ENCODE data around the gene GPR25. TPM values are rescaled to one million over a fixed set of nuclear protein-coding genes. Genes with fewer than 3 reads are reported as not detected.
A peak's percentile ranks its signal among the peaks of the same experiment; 100 is the strongest.

Gene GPR25
- total RNA-seq, 1 experiment from 2014 or later = not detected

GRCh38 chr1:200889571-200889970, 16.8 kb downstream of the GPR25 start:
- Mint-ChIP-seq H3K36me3 (ENCODE audit: insufficient read depth, unreplicated experiment) (peaks cover 43% of the 10 kb centered on the region), H3K4me1 (ENCODE audit: low read depth, unreplicated experiment) (peaks cover 65% of the 10 kb centered on the region), H3K27ac (ENCODE audit: unreplicated experiment) (no peak overlapping the region), H3K4me3 (ENCODE audit: low read depth, unreplicated experiment) (no peak overlapping the region), H3K9me3 (ENCODE audit: low read depth, unreplicated experiment) (no peaks in the 10 kb centered on the region), H3K27me3 (ENCODE audit: unreplicated experiment) (no peaks in the 10 kb centered on the region)
- intact Hi-C loops (cut with micrococcal nuclease; ENCODE audit: unreplicated experiment) = no loop called here
- TF ChIP-seq CTCF (IDR thresholded peaks at IDR 0.05; ENCODE audit: unreplicated experiment) = no peak
- BruUV-seq (replicated peaks) = no TSS peak
- CTCF ChIA-PET = interaction anchor here (0.7 kb wide), 1 partner anchor 9 kb away, joined by 3 read pairs; no protein-coding TSS in a partner anchor
- DNase-seq = no peak

- DNase-seq = no peak
- no TSS peak for BruUV-seq (replicated peaks)
- Mint-ChIP-seq H3K27ac (ENCODE audit: unreplicated experiment) (peak overlapping the region; percentile 89), H3K27me3 (ENCODE audit: unreplicated experiment) (no peaks in the 10 kb centered on the region), H3K9me3 (ENCODE audit: low read depth, unreplicated experiment) (no peaks in the 10 kb centered on the region), H3K4me3 (ENCODE audit: low read depth, unreplicated experiment) (peak overlapping the region; percentile 99), H3K36me3 (ENCODE audit: insufficient read depth, unreplicated experiment) (peaks cover 47% of the 10 kb centered on the region), H3K4me1 (ENCODE audit: low read depth, unreplicated experiment) (peaks cover 65% of the 10 kb centered on the region)
- CTCF ChIA-PET = interaction anchor here (1.1 to 1.6 kb wide), 2 partner anchors 13 to 224 kb away, joined by 6 read pairs; no protein-coding TSS in a partner anchor
- no peak for TF ChIP-seq CTCF (IDR thresholded peaks at IDR 0.05; ENCODE audit: unreplicated experiment)
- intact Hi-C loops (cut with micrococcal nuclease; ENCODE audit: unreplicated experiment) = loop anchor here (5.0 kb wide), 1 partner anchor 82 kb away; no protein-coding TSS in a partner anchor
These were observed 17.2 kb downstream of the GPR25 start for GRCh38 chr1:200890027-200890426.

- DNase-seq = peak; percentile 83
- no peaks in the 10 kb centered on the region for H3K27me3 Mint-ChIP-seq (ENCODE audit: unreplicated experiment)
- peaks cover 58% of the 10 kb centered on the region for H3K36me3 Mint-ChIP-seq (ENCODE audit: insufficient read depth, unreplicated experiment)
- peaks cover 65% of the 10 kb centered on the region for H3K4me1 Mint-ChIP-seq (ENCODE audit: low read depth, unreplicated experiment)
- CTCF ChIA-PET = interaction anchor here (0.7 to 2.5 kb wide), 10 partner anchors 12 to 223 kb away, joined by 3 to 6 read pairs (median 4); partner anchors contain the start of gene DDX59
- peak overlapping the region; percentile 99 for H3K4me3 Mint-ChIP-seq (ENCODE audit: low read depth, unreplicated experiment)
- no peaks in the 10 kb centered on the region for H3K9me3 Mint-ChIP-seq (ENCODE audit: low read depth, unreplicated experiment)
- TF ChIP-seq CTCF (IDR thresholded peaks at IDR 0.05; ENCODE audit: unreplicated experiment) = peak; percentile 65
- BruUV-seq (replicated peaks) = TSS peak; percentile 4
- intact Hi-C loops (cut with micrococcal nuclease; ENCODE audit: unreplicated experiment) = loop anchor here (5.0 kb wide), 1 partner anchor 81 kb away; no protein-coding TSS in a partner anchor
- H3K27ac Mint-ChIP-seq (ENCODE audit: unreplicated experiment) = peak overlapping the region; percentile 89
These were observed 18.3 kb downstream of the GPR25 start for GRCh38 chr1:200890818-200891773.

GRCh38 chr1:200891774-200892157, 19.0 kb downstream of the GPR25 start:
- TF ChIP-seq CTCF (IDR thresholded peaks at IDR 0.05; ENCODE audit: unreplicated experiment) = no peak
- no peaks in the 10 kb centered on the region for H3K27me3 Mint-ChIP-seq (ENCODE audit: unreplicated experiment)
- no TSS peak for BruUV-seq (replicated peaks)

More at GRCh38 chr1:200891774-200892157, 19.0 kb downstream of the GPR25 start:
- peak overlapping the region; percentile 89 for H3K27ac Mint-ChIP-seq (ENCODE audit: unreplicated experiment)
- CTCF ChIA-PET = interaction anchor here (1.2 to 2.5 kb wide), 3 partner anchors 16 to 151 kb away, joined by 4 to 5 read pairs (median 5); no protein-coding TSS in a partner anchor
- intact Hi-C loops (cut with micrococcal nuclease; ENCODE audit: unreplicated experiment) = loop anchor here (2.0 to 5.0 kb wide), 2 partner anchors 81 to 151 kb away; no protein-coding TSS in a partner anchor
- H3K4me1 Mint-ChIP-seq (ENCODE audit: low read depth, unreplicated experiment) = peaks cover 65% of the 10 kb centered on the region
- DNase-seq = peak; percentile 83
- peak overlapping the region; percentile 99 for H3K4me3 Mint-ChIP-seq (ENCODE audit: low read depth, unreplicated experiment)
- peaks cover 65% of the 10 kb centered on the region for H3K36me3 Mint-ChIP-seq (ENCODE audit: insufficient read depth, unreplicated experiment)
- no peaks in the 10 kb centered on the region for H3K9me3 Mint-ChIP-seq (ENCODE audit: low read depth, unreplicated experiment)

All from Calu3 (cell line).